Stimulated activated CD8-positive, alpha-beta memory T cell treated with anti-CD3 and anti-CD28 coated beads, Interleukin-15, amount 100 ng/mL, for 24 hours (primary cell): ENCODE data around the gene SRPK3.
A peak's percentile ranks its signal among the peaks of the same experiment; 100 is the strongest.

Source experiments
- DNase-seq: peaks from one replicate; pipeline ENCODE4 v3.0.0-alpha.2; 2020; ENCODE audit warnings: low read depth

Gene SRPK3

GRCh38 chrX:153784325-153784967 is 3.6 kb downstream of the SRPK3 start:
- no peak for DNase-seq

GRCh38 chrX:153786669-153787068 is 5.8 kb downstream of the SRPK3 start:
- DNase-seq, result no peak

- DNase-seq, result no peak
These were observed 8.8 kb downstream of the SRPK3 start for GRCh38 chrX:153789654-153790053.

DNA sequence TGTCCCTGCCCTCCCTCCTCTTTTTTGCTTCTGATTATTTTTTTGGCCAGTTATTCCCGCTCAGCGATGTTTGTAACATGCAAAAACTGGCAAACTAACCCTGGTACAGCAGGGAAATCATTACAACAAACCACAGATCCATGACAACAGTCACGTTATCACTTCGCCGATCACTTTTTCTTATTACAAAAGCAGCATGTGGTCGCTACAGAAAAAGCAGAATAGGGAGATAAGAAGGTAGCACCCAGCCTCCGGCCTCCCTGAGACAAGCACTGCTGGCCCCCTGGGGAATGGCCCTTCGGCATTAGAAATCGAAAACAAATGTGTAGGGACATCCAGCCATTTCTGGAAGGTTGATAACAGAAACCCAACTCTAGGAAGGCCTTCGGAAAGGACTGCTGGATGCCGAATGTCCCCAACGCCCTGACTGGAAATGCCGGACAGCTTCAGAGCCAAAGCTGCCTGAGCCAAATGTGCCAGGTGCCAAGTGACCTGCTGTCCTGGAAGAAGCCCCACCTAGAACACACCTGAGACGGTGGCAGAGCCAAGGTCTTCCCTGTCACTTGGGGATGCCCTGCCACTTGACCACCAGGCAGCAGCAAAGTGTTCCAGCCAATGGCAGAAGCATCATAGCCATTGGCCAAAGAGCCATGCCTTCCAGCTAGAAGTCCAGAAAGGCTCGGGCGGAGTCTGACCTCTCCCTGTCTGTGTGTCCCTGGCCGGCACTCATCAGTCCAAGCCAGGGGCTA is 10.4 kb downstream of the SRPK3 start:
- DNase-seq, result no peak

GRCh38 chrX:153792368-153792767 is 11.5 kb downstream of the SRPK3 start:
- no peak for DNase-seq

DNA sequence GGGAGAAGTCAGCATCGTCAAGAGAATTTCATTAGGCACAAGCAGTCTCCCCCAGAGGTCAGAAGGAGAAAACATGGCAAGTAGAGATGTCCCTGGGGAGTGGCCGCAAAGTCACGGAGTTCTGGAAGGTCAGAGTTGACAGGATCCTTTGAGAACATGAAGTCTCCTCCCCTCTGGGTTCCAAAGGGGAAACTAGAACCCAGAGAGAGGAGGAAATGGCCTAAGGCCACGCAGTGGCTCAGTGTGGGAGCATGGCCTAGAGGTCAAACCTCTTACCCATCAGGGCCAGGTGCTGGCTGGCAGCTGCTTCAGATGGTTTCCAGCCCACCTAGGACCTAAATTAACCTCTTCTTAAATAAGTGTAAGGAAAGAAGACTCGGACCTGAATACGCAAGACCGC is 12.4 kb downstream of the SRPK3 start:
- no peak for DNase-seq

GRCh38 chrX:153794018-153794896 is 13.4 kb downstream of the SRPK3 start, which contains the start of the genes IDH3G and SSR4:
Gene IDH3G (minus strand): TSS chrX:153794375. CDS start chrX:153794326, 49 bp downstream.
Gene SSR4 (plus strand): TSS chrX:153794668. CDS start chrX:153794688, 20 bp downstream.
- DNase-seq, result peak; percentile 79

DNA sequence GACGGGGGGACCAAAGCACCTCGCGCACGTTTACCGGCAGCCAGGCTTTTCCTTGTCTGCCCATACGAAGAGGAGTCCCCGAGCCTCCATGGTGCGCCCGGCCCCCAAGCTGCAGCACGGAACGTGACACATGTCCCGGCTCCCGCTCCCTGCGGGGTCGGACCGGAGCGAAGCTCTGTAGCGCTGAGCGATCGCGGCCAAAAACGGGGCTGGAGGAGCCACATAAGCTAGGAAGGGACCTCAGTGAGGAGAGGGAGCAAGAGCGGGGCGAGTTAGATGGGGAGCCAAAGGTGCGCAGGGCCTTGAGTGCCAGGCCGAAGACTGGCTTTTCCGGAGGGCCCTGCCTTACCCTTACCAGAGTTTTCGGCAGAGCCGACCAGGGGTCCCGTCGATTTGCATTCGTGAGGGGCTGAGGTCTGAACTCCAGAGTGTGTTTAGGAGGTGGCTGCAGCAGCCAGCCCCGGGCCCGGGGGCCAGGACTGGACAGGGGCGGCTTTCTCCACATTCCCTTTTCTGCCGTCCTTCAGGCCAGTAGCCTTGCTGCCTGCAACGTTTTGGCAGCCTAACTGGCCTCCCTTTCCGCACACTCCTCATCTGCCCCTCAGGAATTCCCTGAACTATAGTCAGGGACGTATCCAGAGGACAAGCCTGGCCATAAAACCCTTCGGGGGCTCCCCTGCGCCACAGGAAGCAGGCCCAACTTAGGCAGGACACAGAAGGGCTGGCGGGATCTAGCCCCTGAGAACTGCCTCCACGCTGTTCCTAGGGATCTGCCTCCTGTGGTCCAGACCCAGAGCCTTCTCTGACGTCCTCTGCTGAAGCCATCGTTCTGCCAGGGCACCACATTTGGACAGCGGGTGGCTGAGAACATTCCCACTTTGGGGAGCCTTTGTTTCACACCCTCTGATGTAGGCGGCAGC is 14.3 kb downstream of the SRPK3 start:
- no peak for DNase-seq

GRCh38 chrX:153797415-153798015 is 16.7 kb downstream of the SRPK3 start:
- no peak for DNase-seq

DNA sequence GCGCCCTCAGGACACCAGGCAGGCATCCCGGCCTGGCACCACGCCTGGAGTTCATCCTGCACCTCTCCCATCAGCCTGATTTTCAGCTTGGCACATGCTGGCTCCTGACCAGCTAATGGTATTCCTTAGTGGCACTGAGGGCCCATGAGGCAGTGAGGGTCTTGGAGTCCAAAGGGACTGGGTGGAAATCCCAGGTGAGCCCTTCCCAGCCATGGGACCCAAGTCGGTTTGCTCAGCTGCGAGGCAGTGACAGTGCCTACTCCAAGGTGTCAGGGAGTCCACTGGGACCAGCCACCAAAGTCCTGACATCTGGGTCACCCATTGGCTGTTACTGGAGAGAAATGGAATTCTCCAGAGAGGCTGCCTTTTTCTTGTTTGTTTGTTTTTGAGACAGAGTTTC is 18.5 kb downstream of the SRPK3 start:
- DNase-seq, result no peak

- no peak for DNase-seq
These were observed 19.4 kb downstream of the SRPK3 start for GRCh38 chrX:153800177-153800722.

DNA sequence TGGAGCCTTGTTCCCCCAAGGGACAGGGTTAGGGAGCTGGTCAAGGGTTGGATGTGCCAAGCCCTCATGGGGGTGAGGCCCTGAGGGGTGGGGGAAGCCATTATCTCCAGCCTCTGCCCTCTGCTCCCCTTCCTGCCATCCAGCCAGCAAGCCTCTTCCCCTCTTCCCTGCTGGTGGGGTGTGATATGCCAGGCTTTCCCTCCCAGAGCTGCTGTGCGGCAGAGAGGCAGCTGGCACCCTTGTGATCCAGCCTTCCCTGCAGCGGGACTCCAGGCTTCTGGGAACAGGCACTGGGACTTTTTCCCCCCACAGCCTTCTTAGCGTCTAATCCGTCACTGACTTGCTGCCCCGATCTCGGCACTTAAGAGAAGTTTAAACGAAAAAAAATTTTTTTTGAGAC is 19.9 kb downstream of the SRPK3 start:
- no peak for DNase-seq

DNA sequence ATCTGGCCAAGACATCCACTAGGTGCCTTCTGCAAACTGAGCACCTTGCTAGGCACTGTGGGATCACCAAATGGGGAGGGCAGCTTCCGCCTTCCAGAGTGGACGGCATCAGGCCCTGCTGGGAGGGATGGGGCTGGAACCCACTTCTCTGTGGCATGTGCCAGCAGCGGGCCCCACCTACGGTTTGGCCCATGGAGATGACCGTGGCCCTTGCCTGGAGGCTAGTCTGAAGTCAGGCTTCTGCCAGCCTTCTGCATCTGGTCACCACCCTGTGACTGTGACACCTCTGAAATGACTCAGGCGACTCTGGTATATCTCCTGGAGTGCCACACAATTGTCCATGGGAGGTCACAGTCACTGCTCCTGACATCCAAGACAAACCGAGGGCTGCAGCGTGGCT is 20.8 kb downstream of the SRPK3 start:
- DNase-seq, result no peak

GRCh38 chrX:153802513-153803045 is 21.7 kb downstream of the SRPK3 start:
- no peak for DNase-seq

GRCh38 chrX:153803211-153804099 is 22.6 kb downstream of the SRPK3 start:
- no peak for DNase-seq

GRCh38 chrX:153804100-153804595 is 23.3 kb downstream of the SRPK3 start:
- DNase-seq, result no peak

- no peak for DNase-seq
These were observed 23.8 kb downstream of the SRPK3 start for GRCh38 chrX:153804621-153805020.

GRCh38 chrX:153805436-153805835 is 24.6 kb downstream of the SRPK3 start:
- DNase-seq, result no peak

GRCh38 chrX:153806999-153807575 is 26.2 kb downstream of the SRPK3 start:
- DNase-seq, result no peak
